ENCODE measurements around the gene PSRC1.

- TF ChIP-seq CTCF (IDR thresholded peaks at IDR 0.05) (no peak), POLR2A (IDR thresholded peaks at IDR 0.05) (no peak)
These were observed 40.6 kb downstream of the PSRC1 start for GRCh38 chr1:109242387-109242786.
